Raji (cell line): Measurements from ENCODE around the gene LSM3.

Source experiments
- POLR2A ChIP-seq: IDR thresholded peaks from 2 replicates; pipeline ENCODE4 v1.6.1; 2011; ENCODE audit warnings: low read depth, low read length, control low read depth; ENCODE audit not compliant: insufficient read depth

The LSM3 gene

DNA sequence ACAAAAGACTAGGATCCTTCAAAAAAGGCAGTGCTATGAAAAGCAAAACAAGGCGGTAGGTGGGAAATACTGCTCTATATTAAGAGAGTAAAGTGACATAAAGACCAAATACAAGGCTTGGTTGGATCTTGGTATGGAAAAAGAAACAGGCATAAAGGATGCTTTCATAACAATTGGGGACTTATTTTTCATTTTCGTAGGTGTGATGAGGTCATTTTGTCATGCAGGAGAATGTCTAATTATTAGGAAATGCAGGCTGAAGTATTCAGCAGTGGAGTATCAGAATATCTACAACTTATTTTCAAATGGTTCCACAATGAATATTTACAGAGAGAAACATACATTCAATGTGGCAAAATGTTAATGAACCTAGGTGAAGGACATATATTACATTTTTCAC lies 9.2 kb upstream of the LSM3 start:
- no peak for TF ChIP-seq POLR2A

DNA sequence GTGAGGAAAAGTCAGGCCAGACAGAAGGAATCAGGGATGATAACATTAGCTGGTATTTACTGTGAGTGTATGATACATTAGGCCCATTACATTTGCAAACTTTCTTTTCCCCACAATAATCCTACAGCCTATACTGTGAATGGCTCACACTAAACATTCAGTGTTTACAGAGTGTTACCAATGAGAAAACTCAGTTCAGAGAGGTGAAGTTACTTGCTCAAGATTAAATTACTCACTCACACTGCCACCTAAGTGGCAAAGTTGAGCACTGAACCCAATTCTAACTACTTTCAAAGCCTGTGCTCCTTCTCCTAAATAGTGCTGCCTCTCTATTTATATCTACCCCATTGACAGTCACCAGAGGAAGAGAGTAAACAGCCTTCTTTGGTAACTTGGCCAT lies 8.7 kb upstream of the LSM3 start:
- no peak for TF ChIP-seq POLR2A

DNA sequence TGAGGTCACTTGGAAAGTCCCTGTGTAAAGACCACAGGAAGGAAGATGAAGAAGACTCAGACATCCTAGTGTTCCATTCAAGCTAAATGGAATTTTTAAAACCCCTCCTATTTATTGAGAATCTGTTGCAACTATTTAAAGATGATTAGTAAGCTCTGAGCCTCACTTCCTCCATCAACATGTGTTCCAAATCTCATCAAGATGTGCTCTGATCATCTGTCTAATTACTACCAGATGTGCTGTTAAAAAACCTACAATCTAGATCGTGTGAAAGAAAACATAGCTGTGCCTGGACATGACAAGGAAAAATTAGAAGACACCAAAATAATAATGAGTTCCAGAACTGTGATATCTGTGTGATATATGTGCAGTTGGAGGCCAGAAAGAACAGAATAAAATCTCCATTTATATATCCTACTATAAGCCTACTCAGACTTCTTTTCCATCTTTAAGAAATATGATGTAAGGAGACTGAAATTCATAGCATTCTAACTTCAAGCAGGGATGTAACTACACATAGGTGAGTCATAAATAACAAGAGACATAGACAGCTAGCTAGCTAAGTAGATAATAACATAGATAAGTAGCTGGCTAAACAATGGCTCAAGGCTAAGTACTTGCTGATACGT lies 8.0 kb upstream of the LSM3 start:
- TF ChIP-seq POLR2A = no peak

DNA sequence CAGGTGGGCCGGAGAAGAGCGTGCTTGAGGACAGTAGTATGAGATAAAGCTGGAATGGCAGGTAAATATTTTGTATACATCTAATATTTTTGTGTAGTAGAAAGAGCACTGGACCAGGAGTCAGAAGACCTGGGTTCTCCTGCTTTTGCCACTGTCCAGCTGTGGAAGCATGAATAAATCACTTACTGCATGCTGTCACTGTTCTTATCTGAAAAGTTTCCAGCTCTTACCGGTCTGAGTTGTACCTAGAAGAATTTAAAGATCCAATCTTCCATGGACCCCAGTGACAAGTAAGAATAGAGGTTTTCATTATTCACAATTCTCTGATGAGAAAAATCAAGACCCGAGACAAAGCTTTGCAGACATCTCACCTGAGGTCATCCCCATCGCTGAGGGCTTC lies 6.1 kb upstream of the LSM3 start:
- TF ChIP-seq POLR2A = no peak

DNA sequence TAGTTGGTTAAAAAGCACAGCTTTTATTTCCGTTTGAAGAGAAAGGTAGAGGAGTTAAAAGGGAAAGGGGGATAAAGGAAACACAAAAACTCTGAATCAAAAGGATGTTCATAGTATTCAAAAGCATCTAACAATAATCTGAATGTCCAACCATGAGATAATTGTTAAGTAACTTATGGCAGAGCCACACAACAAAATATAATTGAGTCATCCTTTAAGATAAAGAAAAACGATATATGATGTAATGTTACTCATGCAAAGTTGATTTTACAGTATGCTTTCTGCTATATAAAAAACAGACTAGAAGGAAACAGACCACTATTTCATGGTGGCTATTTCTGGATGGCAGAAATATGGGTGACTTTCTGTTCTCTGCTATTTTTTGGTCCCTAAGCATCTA lies 4.1 kb upstream of the LSM3 start:
- no peak for TF ChIP-seq POLR2A

DNA sequence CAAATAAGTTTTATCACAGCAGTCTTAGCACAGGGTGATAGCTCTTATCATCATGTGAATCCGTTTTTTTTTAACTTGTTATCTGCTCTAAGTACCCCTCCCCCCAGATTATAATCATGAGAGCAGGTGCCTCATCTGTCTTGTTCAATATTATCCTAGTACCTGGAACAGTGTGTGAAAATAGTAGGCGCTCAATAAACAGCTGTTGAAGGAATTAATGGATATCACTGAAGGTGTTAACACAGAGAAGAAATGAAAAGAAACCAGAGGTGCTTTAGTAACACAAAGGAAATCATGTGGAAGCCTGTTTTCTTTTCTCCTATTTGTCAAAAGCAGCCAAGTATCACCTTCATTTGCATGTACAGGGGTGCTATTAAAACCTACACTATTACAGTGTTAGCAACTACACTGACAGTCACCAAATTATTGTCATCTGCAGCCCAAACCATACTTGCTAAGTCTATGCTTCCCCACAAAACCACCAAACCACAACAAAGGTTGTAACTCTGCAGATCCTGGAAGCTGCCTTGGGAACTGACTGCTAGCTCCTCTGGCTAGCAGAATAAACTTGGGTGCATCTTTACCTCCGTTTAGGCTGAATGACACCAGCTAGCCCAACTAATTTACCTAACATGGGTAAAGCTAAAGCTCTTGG lies 3.1 kb upstream of the LSM3 start:
- no peak for TF ChIP-seq POLR2A

DNA sequence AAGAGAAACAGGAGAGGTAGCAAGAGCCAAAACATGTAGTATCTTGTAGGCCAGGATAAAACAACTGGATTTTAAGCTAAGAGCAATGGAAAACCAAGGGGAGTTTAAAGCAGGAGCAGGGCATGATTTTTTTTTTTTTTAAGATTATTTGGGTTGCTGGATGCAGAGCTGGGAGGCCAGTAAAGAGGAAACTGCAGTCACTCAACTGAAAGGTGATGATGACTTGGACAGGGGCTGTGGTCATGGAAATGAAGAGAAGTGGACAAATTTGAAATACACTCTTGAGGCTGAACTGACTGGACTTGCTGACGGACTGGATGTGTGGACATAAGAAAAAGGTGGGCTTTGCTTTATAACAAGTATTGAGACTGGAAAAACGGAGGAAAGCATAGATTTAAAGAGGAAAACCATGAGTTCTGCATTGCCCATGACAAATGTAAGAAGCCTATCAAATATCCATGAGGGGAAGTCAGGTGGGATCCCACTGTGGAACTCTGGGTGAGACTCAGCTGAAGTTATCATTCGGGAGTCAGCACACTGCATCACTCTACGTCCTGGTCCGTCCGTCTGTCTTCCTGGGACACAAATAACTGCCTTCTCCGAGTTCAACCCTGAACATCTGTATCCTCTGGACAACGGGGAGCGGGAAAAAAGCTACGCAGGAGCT lies 904 bp upstream of the LSM3 start:
- TF ChIP-seq POLR2A = no peak

DNA sequence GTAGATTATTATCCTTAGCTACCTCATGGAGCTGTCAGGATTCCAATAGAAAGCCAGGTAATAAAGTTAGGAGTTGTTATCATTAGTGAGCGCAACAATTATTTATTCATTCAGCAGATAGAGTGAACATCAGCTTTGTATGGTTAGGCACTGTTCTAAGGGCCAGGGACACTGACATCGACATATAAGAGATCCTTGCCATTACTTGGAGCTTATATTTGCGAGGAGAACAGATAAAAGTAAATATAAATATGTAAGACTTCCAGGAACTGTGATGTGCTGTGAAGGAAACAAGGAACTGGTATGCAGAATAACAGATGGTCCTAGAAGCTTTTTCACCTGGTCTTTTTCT lies 473 bp downstream of the LSM3 start:
- no peak for TF ChIP-seq POLR2A

DNA sequence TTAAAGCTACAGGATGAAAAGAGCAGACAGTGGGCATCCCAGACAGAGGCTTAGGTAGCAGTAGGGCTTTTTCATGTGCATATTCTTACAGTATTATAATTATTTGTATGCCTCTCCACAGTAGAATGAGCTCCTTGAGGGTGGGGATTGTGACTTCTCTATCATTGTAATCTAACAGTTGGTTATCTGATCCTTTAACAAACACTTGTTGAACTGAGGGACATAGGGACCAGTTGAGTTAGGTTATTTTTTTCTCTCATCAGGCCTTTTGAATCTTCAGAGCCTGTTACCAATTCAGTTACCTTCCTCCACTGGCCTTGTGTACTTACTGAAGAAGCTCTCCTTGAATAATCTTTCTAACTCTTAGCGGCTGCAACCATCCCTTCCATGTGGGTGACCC lies 1.2 kb downstream of the LSM3 start:
- no peak for TF ChIP-seq POLR2A

DNA sequence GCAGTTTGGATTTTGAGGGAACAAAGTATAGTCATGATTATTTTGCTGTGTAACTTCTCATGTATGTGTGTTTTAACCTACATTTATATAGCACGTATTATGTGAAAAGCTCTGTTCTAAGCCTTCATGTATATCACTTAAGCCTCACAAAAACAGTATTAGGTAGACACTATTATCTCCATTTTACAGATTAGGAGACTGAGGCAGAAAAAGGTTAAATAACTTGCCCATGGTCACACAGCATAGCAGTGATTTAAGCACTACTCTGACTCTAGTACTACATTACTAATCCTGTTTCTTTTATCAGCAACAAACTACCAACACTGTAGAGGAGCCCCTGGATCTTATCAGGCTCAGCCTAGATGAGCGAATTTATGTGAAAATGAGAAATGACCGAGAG lies 2.6 kb downstream of the LSM3 start:
- TF ChIP-seq POLR2A = no peak

DNA sequence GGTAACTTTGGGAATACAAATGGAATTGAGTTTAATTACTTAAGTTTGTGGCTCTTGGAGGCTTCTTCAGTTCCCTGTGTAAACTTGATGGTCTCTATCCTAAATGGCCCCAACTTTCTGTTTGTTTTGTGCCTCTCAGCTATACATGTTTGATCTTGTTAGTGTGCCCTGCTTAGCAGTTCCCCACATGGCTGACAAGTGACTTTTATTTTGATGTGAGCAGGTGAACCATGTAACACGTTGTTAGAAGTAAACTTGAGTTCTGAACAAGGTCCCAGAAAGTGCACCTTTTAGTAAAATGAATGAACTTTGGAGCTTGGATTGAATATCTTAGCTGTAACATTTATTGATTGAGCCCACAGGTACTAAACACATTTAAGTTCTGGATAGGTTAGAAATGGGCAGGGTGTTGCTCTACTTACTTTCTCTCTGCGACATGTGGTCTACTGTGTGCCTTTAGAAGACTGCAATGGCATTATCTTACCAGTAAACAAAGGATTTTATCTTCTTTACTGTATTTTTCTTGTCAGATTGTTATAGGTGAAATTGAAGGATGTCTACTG lies 4.5 kb downstream of the LSM3 start:
- TF ChIP-seq POLR2A = no peak

DNA sequence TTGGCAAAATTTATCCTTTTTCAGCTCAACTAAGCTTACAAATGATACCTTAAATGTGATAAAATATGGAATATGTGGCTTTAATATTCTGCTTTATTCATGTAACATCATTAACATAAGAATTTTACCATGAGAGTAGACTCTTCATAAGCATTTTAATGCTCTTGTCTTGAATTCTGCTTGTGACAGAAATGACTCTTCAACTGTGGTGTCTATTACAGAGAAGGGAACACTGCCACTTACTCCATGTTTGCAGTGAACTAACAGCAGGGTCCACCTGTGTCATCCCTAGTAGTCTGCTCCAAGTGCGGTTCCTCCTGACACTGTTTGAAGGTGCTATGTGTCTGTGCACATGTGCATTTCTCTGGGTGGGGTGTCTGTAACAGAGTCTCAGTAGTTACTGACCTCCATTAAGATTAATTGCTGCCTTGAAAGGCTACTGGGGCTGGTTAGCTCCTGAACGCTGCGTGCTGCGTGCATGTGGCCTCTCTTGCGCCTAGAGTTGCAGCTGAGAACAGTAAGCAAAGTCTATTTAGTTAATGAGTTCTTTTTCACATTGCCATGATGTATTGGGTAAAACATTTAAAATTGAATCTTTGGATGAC lies 8.3 kb downstream of the LSM3 start:
- no peak for TF ChIP-seq POLR2A

DNA sequence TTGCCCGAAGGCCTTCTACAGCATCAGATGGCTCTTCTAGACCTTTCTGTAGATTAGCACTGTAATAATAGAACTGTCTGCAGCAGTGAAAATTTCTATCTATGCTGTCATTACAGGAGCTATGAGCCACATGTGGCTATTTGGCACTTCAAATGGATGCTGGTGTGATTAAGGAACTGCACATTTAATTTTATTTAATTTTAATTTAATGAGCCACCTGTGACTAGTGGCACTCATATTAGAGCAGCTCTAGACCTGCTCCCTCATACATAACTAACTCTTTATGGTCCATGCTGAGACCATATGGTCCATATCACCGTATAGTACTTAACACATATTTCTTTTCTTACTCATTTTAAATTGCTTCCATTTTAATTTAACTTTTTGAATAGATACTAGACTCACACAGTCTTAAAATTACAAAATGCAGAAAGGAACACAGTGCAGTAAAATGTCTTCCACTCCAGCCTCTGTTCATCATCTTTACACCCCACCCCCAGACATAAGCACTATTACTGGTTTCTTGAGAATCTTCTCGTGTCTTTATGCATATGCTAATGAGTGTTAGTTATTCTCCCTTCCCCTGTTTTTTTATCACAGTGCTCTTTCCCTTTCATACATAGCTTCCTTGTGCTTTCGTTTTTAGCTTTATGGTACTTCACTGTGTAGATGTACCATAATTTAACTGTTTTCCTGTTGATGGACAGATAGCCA lies 9.6 kb downstream of the LSM3 start:
- no peak for TF ChIP-seq POLR2A

DNA sequence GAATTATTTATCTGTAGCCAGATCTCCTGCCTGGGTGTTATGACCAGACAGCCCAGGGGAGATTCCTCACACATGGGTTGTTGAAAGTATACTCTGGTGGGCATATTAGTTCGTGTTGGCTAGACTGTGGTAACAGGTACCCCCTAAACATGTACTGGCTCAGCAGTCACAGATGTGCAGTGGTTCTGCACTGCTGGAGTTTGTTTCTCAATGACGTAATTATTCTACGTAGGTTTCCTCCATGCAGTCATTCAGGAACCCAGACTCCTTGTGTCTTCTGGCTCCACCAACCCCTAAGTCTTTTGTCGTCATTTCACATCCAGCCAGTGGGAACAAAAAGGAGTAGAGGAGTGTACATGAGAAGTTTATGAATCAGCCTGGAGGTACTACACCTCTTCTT lies 16.2 kb downstream of the LSM3 start:
- no peak for TF ChIP-seq POLR2A

DNA sequence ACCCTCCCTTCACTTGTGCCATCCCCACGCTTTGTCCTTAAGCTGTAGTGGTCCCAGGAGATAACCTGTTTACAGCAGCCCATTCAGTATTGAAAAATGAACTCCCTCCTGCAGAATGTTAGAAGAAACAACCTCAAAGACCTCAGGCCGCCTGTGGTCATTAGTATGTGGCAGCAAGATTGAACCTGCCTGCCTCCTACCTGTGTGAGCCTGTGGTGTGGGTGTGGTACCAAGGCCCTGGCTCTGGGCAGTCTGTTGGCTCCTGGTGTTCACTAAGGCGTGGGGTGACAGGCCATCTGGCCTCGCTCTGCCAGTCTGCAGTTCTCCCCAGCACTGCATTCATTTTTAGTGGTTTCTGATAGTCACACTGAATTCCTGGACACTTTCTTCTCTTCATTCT lies 21.0 kb downstream of the LSM3 start:
- TF ChIP-seq POLR2A = no peak
